Measurements from ENCODE around the gene KCNMA1.

The KCNMA1 gene

DNA sequence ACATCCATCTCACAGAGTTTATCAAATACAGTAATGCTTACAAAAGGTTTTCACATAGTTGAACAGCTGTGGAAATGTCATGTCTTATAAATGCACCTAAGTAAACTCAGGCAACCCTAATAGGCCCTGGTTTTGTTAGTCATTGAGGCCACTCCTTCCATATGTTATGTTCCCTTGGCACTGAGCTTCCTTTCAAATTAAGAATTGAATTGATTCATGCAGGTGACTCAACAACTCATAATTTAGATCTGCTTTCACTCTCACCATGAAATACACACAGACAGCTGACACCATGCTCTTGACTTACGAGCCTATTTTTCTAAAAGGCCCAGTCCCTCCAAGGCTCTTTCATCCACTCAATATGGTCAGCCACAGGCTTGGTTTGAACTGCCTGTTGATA lies 476.9 kb downstream of the KCNMA1 start:
- TF ChIP-seq NFIC (IDR thresholded peaks at IDR 0.05) (0 out of 2 replicates have a peak, but pooled peaks have one; percentile 30), EP300 (IDR thresholded peaks at IDR 0.05; ENCODE audit: borderline replicate concordance) (no peak), FOXM1 (IDR thresholded peaks at IDR 0.05; ENCODE audit: borderline replicate concordance, low read depth) (no peak), TCF12 (IDR thresholded peaks at IDR 0.05; ENCODE audit: low read depth) (peak; percentile 66; the same call in 1 of the 2 replicates), RAD21 (IDR thresholded peaks at IDR 0.05; ENCODE audit: low read depth) (no peak), CREB1 (IDR thresholded peaks at IDR 0.05; ENCODE audit: low read depth) (no peak), CEBPB (IDR thresholded peaks at IDR 0.05) (no peak), MAX (IDR thresholded peaks at IDR 0.05) (no peak), YY1 (IDR thresholded peaks at IDR 0.05; ENCODE audit: low read depth) (no peak), TEAD4 (IDR thresholded peaks at IDR 0.05) (no peak), TAF1 (IDR thresholded peaks at IDR 0.05; ENCODE audit: low read depth) (no peak), ZBTB7A (IDR thresholded peaks at IDR 0.05; ENCODE audit: low read depth) (no peak)
- TF ChIP-seq, protein P1, sequence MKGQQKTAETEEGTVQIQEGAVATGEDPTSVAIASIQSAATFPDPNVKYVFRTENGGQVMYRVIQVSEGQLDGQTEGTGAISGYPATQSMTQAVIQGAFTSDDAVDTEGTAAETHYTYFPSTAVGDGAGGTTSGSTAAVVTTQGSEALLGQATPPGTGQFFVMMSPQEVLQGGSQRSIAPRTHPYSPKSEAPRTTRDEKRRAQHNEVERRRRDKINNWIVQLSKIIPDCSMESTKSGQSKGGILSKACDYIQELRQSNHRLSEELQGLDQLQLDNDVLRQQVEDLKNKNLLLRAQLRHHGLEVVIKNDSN (IDR thresholded peaks at IDR 0.05), result no peak

GRCh38 chr10:77159538-77160110 lies 478.0 kb downstream of the KCNMA1 start:
- TF ChIP-seq TEAD4 (IDR thresholded peaks at IDR 0.05), result no peak
- TF ChIP-seq FOXM1 (IDR thresholded peaks at IDR 0.05; ENCODE audit: borderline replicate concordance, low read depth), result no peak
- TF ChIP-seq, protein P1 (IDR thresholded peaks at IDR 0.05), result no peak
- TF ChIP-seq YY1 (IDR thresholded peaks at IDR 0.05; ENCODE audit: low read depth), result no peak
- no peak for TF ChIP-seq NFIC (IDR thresholded peaks at IDR 0.05)

GRCh38 chr10:77158666-77159065 lies 478.9 kb downstream of the KCNMA1 start:
- TF ChIP-seq FOXM1 (IDR thresholded peaks at IDR 0.05; ENCODE audit: borderline replicate concordance, low read depth), result no peak
- no peak for TF ChIP-seq CREB1 (IDR thresholded peaks at IDR 0.05; ENCODE audit: low read depth)
- TF ChIP-seq ZBTB7A (IDR thresholded peaks at IDR 0.05; ENCODE audit: low read depth), result no peak
- TF ChIP-seq, protein P1 (IDR thresholded peaks at IDR 0.05), result no peak
- TF ChIP-seq MAX (IDR thresholded peaks at IDR 0.05), result no peak
- no peak for TF ChIP-seq YY1 (IDR thresholded peaks at IDR 0.05; ENCODE audit: low read depth)
- no peak for TF ChIP-seq CEBPB (IDR thresholded peaks at IDR 0.05)
- no peak for TF ChIP-seq TEAD4 (IDR thresholded peaks at IDR 0.05)
- TF ChIP-seq TAF1 (IDR thresholded peaks at IDR 0.05; ENCODE audit: low read depth), result no peak

- TF ChIP-seq ZBTB7A (IDR thresholded peaks at IDR 0.05; ENCODE audit: low read depth) (no peak), CEBPB (IDR thresholded peaks at IDR 0.05) (no peak), EGR1 (IDR thresholded peaks at IDR 0.05) (no peak), MAX (IDR thresholded peaks at IDR 0.05) (no peak), CREB1 (IDR thresholded peaks at IDR 0.05; ENCODE audit: low read depth) (no peak), TEAD4 (IDR thresholded peaks at IDR 0.05) (no peak), NFIC (IDR thresholded peaks at IDR 0.05) (no peak), RAD21 (IDR thresholded peaks at IDR 0.05; ENCODE audit: low read depth) (no peak), TCF12 (IDR thresholded peaks at IDR 0.05; ENCODE audit: low read depth) (no peak), TAF1 (IDR thresholded peaks at IDR 0.05; ENCODE audit: low read depth) (no peak), YY1 (IDR thresholded peaks at IDR 0.05; ENCODE audit: low read depth) (no peak), EP300 (IDR thresholded peaks at IDR 0.05; ENCODE audit: borderline replicate concordance) (no peak), REST (IDR thresholded peaks at IDR 0.05; ENCODE audit: low read depth) (no peak), FOXM1 (IDR thresholded peaks at IDR 0.05; ENCODE audit: borderline replicate concordance, low read depth) (no peak)
- TF ChIP-seq, protein P1 (IDR thresholded peaks at IDR 0.05), result no peak
These were observed 480.2 kb downstream of the KCNMA1 start for GRCh38 chr10:77157248-77158019.

DNA sequence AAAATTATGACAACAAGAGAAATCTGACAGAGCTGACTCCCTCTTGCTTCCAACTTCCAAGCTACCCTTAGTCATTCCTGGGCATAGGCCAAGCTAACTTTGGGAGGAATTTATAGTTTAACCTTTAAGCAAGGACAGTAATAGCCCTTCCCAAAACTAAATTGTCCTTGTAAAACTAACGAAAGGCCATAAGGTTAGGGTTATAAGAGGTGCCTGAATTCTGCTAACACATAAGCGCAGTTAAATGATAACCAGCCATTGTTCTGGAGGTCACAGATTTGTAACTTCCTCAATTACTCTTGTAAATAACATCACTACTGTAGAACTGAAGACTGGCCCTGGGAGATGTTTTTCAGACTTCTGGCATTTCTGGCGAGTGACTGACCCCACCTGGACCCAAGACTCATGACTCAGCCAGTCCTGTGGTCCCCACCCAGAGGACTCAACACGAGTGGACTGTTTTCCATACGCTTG lies 481.2 kb downstream of the KCNMA1 start:
- TF ChIP-seq TCF12 (IDR thresholded peaks at IDR 0.05; ENCODE audit: low read depth), result no peak
- TF ChIP-seq ZBTB7A (IDR thresholded peaks at IDR 0.05; ENCODE audit: low read depth), result no peak
- TF ChIP-seq, protein P1 (IDR thresholded peaks at IDR 0.05), result no peak
- no peak for TF ChIP-seq CEBPB (IDR thresholded peaks at IDR 0.05)

Measured in Ishikawa (cell line).